ENCODE data around the gene ARID2. TPM values are rescaled to one million over a fixed set of nuclear protein-coding genes. Genes with fewer than 3 reads are reported as not detected.
A peak's percentile ranks its signal among the peaks of the same experiment; 100 is the strongest.

ARID2 gene
- total RNA-seq, 1 donor from 2014 or later, result 63.6 TPM

GRCh38 chr12:45730348-45731189 is 1.1 kb downstream of the ARID2 start:
- peak; percentile 34 for DNase-seq (ENCODE audit: low spot score, unreplicated experiment)
- Mint-ChIP-seq H3K4me1 (ENCODE audit: low read depth) (peaks cover 24% of the 10 kb centered on the region), H3K27me3 (no peaks in the 10 kb centered on the region), H3K9me3 (ENCODE audit: low read depth) (no peaks in the 10 kb centered on the region), H3K36me3 (ENCODE audit: insufficient read depth) (peaks cover 10% of the 10 kb centered on the region), H3K27ac (peak overlapping the region; percentile 99), H3K4me3 (ENCODE audit: low read depth) (peak overlapping the region; percentile 83)
- TF ChIP-seq CTCF (IDR thresholded peaks at IDR 0.05; ENCODE audit: unreplicated experiment), result no peak

- Mint-ChIP-seq H3K4me1 (ENCODE audit: low read depth) (peaks cover 20% of the 10 kb centered on the region), H3K9me3 (ENCODE audit: low read depth) (no peaks in the 10 kb centered on the region), H3K27ac (peak overlapping the region; percentile 99), H3K27me3 (no peaks in the 10 kb centered on the region), H3K36me3 (ENCODE audit: insufficient read depth) (peaks cover 14% of the 10 kb centered on the region), H3K4me3 (ENCODE audit: low read depth) (peak overlapping the region; percentile 83)
- DNase-seq (ENCODE audit: low spot score, unreplicated experiment), result no peak
- TF ChIP-seq CTCF (IDR thresholded peaks at IDR 0.05; ENCODE audit: unreplicated experiment), result no peak
These were observed 1.8 kb downstream of the ARID2 start for GRCh38 chr12:45731190-45731775.

GRCh38 chr12:45732250-45732649 is 2.7 kb downstream of the ARID2 start:
- H3K9me3 Mint-ChIP-seq (ENCODE audit: low read depth), result peaks cover 2% of the 10 kb centered on the region
- peaks cover 19% of the 10 kb centered on the region for H3K36me3 Mint-ChIP-seq (ENCODE audit: insufficient read depth)
- peak overlapping the region; percentile 70 for H3K4me3 Mint-ChIP-seq (ENCODE audit: low read depth)
- H3K27ac Mint-ChIP-seq, result peak overlapping the region; percentile 87
- TF ChIP-seq CTCF (IDR thresholded peaks at IDR 0.05; ENCODE audit: unreplicated experiment), result no peak
- no peak for DNase-seq (ENCODE audit: low spot score, unreplicated experiment)
- peaks cover 20% of the 10 kb centered on the region for H3K4me1 Mint-ChIP-seq (ENCODE audit: low read depth)
- H3K27me3 Mint-ChIP-seq, result no peaks in the 10 kb centered on the region

- TF ChIP-seq CTCF (IDR thresholded peaks at IDR 0.05; ENCODE audit: unreplicated experiment), result no peak
- DNase-seq (ENCODE audit: low spot score, unreplicated experiment), result no peak
- Mint-ChIP-seq H3K4me1 (ENCODE audit: low read depth) (peaks cover 20% of the 10 kb centered on the region), H3K36me3 (ENCODE audit: insufficient read depth) (peaks cover 24% of the 10 kb centered on the region), H3K27me3 (no peaks in the 10 kb centered on the region), H3K9me3 (ENCODE audit: low read depth) (peaks cover 3% of the 10 kb centered on the region), H3K4me3 (ENCODE audit: low read depth) (peak overlapping the region; percentile 53), H3K27ac (peak overlapping the region; percentile 33)
These were observed 3.4 kb downstream of the ARID2 start for GRCh38 chr12:45732936-45733335.

- H3K27me3 Mint-ChIP-seq, result no peaks in the 10 kb centered on the region
- no peak overlapping the region for H3K27ac Mint-ChIP-seq
- no peak for DNase-seq (ENCODE audit: low spot score, unreplicated experiment)
- H3K36me3 Mint-ChIP-seq (ENCODE audit: insufficient read depth), result peaks cover 42% of the 10 kb centered on the region
- no peak overlapping the region for H3K4me3 Mint-ChIP-seq (ENCODE audit: low read depth)
- TF ChIP-seq CTCF (IDR thresholded peaks at IDR 0.05; ENCODE audit: unreplicated experiment), result no peak
- peaks cover 14% of the 10 kb centered on the region for H3K9me3 Mint-ChIP-seq (ENCODE audit: low read depth)
- H3K4me1 Mint-ChIP-seq (ENCODE audit: low read depth), result peaks cover 9% of the 10 kb centered on the region
These were observed 8.1 kb downstream of the ARID2 start for GRCh38 chr12:45737638-45738037.
